ENCODE data around the gene KLHL26. TPM values are rescaled to one million over a fixed set of nuclear protein-coding genes. Genes with fewer than 3 reads are reported as not detected.
A peak's percentile ranks its signal among the peaks of the same experiment; 100 is the strongest.

KLHL26 gene
- total and polyA plus RNA-seq, 2 of the 13 experiments (the other 11 are each of a cell fraction or from before 2014, with no cell fraction given) = 1.5 to 1.7 TPM

- TF ChIP-seq, protein P1, sequence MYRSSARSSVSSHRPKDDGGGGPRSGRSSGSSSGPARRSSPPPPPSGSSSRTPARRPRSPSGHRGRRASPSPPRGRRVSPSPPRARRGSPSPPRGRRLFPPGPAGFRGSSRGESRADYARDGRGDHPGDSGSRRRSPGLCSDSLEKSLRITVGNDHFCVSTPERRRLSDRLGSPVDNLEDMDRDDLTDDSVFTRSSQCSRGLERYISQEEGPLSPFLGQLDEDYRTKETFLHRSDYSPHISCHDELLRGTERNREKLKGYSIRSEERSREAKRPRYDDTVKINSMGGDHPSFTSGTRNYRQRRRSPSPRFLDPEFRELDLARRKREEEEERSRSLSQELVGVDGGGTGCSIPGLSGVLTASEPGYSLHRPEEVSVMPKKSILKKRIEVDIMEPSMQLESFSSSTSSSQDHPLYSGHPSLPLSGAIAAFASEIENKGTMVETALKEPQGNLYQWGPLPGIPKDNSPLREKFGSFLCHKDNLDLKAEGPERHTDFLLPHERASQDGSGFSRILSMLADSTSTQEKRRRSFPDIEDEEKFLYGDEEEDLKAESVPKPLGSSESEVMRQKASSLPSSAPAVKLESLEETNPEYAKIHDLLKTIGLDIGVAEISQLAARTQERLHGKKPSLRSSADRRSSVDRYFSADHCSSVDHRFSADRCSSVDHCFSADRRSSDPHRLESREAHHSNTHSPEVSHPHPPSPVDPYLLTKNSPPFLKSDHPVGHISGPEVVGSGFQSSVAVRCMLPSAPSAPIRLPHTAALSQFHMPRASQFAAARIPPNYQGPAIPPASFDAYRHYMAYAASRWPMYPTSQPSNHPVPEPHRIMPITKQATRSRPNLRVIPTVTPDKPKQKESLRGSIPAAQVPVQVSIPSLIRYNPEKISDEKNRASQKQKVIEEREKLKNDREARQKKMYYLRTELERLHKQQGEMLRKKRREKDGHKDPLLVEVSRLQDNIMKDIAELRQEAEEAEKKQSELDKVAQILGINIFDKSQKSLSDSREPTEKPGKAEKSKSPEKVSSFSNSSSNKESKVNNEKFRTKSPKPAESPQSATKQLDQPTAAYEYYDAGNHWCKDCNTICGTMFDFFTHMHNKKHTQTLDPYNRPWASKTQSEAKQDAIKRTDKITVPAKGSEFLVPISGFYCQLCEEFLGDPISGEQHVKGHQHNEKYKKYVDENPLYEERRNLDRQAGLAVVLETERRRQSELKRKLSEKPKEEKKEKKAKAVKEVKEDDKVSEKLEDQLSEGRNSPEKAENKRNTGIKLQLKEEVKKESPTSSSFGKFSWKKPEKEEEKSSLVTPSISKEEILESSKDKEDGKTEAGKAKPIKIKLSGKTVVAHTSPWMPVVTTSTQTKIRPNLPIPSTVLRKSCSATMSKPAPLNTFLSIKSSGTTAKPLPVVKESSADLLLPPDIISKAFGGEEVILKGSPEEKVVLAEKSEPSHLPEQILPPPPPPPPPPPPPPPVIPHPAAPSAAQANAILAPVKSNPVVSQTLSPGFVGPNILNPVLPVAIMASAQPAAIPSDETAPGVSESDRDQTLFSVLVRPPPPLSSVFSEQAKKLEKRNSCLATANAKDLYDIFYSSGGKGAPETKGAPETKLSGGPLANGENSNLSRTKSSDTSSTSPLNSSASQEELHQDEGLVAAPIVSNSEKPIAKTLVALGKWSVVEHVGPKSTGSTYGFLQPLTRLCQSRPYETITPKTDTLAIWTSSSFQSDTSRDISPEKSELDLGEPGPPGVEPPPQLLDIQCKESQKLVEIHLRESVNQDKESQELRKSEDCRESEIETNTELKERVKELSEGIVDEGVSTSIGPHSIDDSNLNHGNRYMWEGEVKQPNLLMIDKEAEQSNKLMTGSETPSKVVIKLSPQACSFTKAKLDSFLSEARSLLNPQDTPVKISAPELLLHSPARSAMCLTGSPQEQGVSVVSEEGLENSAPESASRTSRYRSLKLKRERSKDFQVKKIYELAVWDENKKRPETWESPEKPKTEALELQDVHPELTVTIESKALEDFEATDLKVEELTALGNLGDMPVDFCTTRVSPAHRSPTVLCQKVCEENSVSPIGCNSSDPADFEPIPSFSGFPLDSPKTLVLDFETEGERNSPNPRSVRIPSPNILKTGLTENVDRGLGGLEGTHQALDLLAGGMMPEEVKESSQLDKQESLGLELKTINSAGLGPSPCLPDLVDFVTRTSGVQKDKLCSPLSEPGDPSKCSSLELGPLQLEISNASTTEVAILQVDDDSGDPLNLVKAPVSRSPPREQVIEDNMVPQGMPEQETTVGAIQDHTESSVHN (CRISPR knock-in tag; IDR thresholded peaks at IDR 0.05) = no peak
- TF ChIP-seq SMAD9 (CRISPR knock-in tag; IDR thresholded peaks at IDR 0.05) (no peak), IKZF1 (IDR thresholded peaks at IDR 0.05) (no peak), THYN1 (CRISPR knock-in tag; IDR thresholded peaks at IDR 0.05; ENCODE audit: borderline replicate concordance, low read depth) (0 out of 2 replicates have a peak, but pooled peaks have one; percentile 82), ZNF253 (CRISPR knock-in tag; IDR thresholded peaks at IDR 0.05; ENCODE audit: borderline replicate concordance) (0 out of 2 replicates have a peak, but pooled peaks have one; percentile 24), JDP2 (CRISPR knock-in tag; IDR thresholded peaks at IDR 0.05; ENCODE audit: borderline replicate concordance) (no peak; the same call in 1 of the 2 replicates), ZNF556 (CRISPR knock-in tag; IDR thresholded peaks at IDR 0.05; ENCODE audit: borderline replicate concordance) (no peak; the same call in none of the 2 replicates), NFE2L1 (CRISPR knock-in tag; IDR thresholded peaks at IDR 0.05; ENCODE audit: borderline replicate concordance) (no peak), KDM1A (CRISPR knock-in tag; IDR thresholded peaks at IDR 0.05) (0 out of 2 replicates have a peak, but pooled peaks have one; percentile 7), MZF1 (CRISPR knock-in tag; IDR thresholded peaks at IDR 0.05; ENCODE audit: borderline replicate concordance) (no peak), ZFP36L1 (CRISPR knock-in tag; IDR thresholded peaks at IDR 0.05) (no peak), ARID2 (CRISPR knock-in tag; IDR thresholded peaks at IDR 0.05; ENCODE audit: borderline replicate concordance) (peak; percentile 21; the same call in 1 of the 2 replicates), PBX2 (CRISPR knock-in tag; IDR thresholded peaks at IDR 0.05) (no peak)
- TF ChIP-seq, protein P2, sequence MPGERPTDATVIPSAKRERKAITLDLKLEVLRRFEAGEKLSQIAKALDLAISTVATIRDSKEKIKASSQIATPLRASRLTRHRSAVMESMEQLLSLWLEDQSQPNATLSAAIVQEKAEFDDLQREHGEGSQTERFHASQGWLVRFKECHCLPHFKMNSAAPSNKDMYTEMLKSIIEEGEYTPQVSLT (CRISPR knock-in tag; IDR thresholded peaks at IDR 0.05; ENCODE audit: borderline replicate concordance, low read depth) = no peak
- TF ChIP-seq, protein P3, sequence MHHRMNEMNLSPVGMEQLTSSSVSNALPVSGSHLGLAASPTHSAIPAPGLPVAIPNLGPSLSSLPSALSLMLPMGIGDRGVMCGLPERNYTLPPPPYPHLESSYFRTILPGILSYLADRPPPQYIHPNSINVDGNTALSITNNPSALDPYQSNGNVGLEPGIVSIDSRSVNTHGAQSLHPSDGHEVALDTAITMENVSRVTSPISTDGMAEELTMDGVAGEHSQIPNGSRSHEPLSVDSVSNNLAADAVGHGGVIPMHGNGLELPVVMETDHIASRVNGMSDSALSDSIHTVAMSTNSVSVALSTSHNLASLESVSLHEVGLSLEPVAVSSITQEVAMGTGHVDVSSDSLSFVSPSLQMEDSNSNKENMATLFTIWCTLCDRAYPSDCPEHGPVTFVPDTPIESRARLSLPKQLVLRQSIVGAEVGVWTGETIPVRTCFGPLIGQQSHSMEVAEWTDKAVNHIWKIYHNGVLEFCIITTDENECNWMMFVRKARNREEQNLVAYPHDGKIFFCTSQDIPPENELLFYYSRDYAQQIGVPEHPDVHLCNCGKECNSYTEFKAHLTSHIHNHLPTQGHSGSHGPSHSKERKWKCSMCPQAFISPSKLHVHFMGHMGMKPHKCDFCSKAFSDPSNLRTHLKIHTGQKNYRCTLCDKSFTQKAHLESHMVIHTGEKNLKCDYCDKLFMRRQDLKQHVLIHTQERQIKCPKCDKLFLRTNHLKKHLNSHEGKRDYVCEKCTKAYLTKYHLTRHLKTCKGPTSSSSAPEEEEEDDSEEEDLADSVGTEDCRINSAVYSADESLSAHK (CRISPR knock-in tag; IDR thresholded peaks at IDR 0.05; ENCODE audit: borderline replicate concordance) = no peak
- TF ChIP-seq, protein P4, sequence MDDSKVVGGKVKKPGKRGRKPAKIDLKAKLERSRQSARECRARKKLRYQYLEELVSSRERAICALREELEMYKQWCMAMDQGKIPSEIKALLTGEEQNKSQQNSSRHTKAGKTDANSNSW (CRISPR knock-in tag; IDR thresholded peaks at IDR 0.05; ENCODE audit: borderline replicate concordance) = no peak
Observed at GRCh38 chr19:18610556-18611326, 26.1 kb upstream of the KLHL26 start (continued).
